Activated naive CD4-positive, alpha-beta T cell (primary cell): ENCODE measurements around the gene FNIP1.
"Not testable (repeated sequence)": the region's sequence is repeated elsewhere in the genome, so short reads cannot be mapped to it uniquely, and the experiment has no call there.

Experiments used
- DNase-seq, 4 experiments: peaks; one replicate each; lab custom pipeline; 2025; lab: John Stamatoyannopoulos, UW

The FNIP1 gene

GRCh38 chr5:131637694-131638093 is 159.1 kb downstream of the FNIP1 start:
- no peak for DNase-seq

GRCh38 chr5:131635684-131636572 is 160.9 kb downstream of the FNIP1 start:
- DNase-seq: peak; percentile 40 to 64 (median 53)

GRCh38 chr5:131634996-131635683 is 161.7 kb downstream of the FNIP1 start, which contains the start of gene RAPGEF6:
Gene RAPGEF6, minus strand, starts transcription at chr5:131635229. Its CDS starts 199 bp downstream, at chr5:131635030.
- peak; percentile 84 to 98 (median 86) for DNase-seq

- peak; percentile 49 to 56 (median 54) for DNase-seq
Observed at GRCh38 chr5:131634666-131634995, 162.2 kb downstream of the FNIP1 start.

- DNase-seq: no peak
Observed at GRCh38 chr5:131634238-131634637, 162.6 kb downstream of the FNIP1 start.

- no peak for DNase-seq
Observed at GRCh38 chr5:131633830-131634229, 163.0 kb downstream of the FNIP1 start.

GRCh38 chr5:131630963-131631350 is 165.9 kb downstream of the FNIP1 start:
- no peak for DNase-seq

- no peak for DNase-seq
Observed at GRCh38 chr5:131630208-131630962, 166.4 kb downstream of the FNIP1 start.

- DNase-seq: no peak
Observed at GRCh38 chr5:131628990-131629389, 167.8 kb downstream of the FNIP1 start.

GRCh38 chr5:131627207-131627865 is 169.5 kb downstream of the FNIP1 start:
- DNase-seq: no peak

- no peak for DNase-seq
Observed at GRCh38 chr5:131622633-131623032, 174.2 kb downstream of the FNIP1 start.

- DNase-seq: not testable (repeated sequence)
Observed at GRCh38 chr5:131621164-131621563, 175.7 kb downstream of the FNIP1 start.

GRCh38 chr5:131619102-131619501 is 177.7 kb downstream of the FNIP1 start:
- DNase-seq: no peak

GRCh38 chr5:131617140-131617822 is 179.5 kb downstream of the FNIP1 start:
- no peak for DNase-seq

GRCh38 chr5:131615957-131616356 is 180.9 kb downstream of the FNIP1 start:
- DNase-seq: no peak

- no peak for DNase-seq
Observed at GRCh38 chr5:131613423-131613822, 183.4 kb downstream of the FNIP1 start.

- DNase-seq: no peak
Observed at GRCh38 chr5:131611064-131611381, 185.8 kb downstream of the FNIP1 start.

- no peak for DNase-seq
Observed at GRCh38 chr5:131610198-131611063, 186.4 kb downstream of the FNIP1 start.

- DNase-seq: no peak
Observed at GRCh38 chr5:131609774-131610173, 187.0 kb downstream of the FNIP1 start.

GRCh38 chr5:131608597-131608996 is 188.2 kb downstream of the FNIP1 start:
- DNase-seq: no peak
